ENCODE measurements around the gene CD55. TPM values are rescaled to one million over a fixed set of nuclear protein-coding genes. Genes with fewer than 3 reads are reported as not detected.

Gene CD55
- total RNA-seq, 1 experiment from 2014 or later = 0.71 TPM

GRCh38 chr1:207289756-207290155 is 31.7 kb upstream of the CD55 start:
- CTCF ChIA-PET = no interaction called here
- TF ChIP-seq EZH2 (IDR thresholded peaks at IDR 0.05; ENCODE audit: borderline replicate concordance, low read depth, low read length, poor library complexity, severe bottlenecking) = no peak
- TF ChIP-seq, protein P1, sequence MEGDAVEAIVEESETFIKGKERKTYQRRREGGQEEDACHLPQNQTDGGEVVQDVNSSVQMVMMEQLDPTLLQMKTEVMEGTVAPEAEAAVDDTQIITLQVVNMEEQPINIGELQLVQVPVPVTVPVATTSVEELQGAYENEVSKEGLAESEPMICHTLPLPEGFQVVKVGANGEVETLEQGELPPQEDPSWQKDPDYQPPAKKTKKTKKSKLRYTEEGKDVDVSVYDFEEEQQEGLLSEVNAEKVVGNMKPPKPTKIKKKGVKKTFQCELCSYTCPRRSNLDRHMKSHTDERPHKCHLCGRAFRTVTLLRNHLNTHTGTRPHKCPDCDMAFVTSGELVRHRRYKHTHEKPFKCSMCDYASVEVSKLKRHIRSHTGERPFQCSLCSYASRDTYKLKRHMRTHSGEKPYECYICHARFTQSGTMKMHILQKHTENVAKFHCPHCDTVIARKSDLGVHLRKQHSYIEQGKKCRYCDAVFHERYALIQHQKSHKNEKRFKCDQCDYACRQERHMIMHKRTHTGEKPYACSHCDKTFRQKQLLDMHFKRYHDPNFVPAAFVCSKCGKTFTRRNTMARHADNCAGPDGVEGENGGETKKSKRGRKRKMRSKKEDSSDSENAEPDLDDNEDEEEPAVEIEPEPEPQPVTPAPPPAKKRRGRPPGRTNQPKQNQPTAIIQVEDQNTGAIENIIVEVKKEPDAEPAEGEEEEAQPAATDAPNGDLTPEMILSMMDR (conservative IDR thresholded peaks at IDR 0.05; ENCODE audit: low read depth, low read length) = no peak
- no peak overlapping the region for H3K4me3 ChIP-seq (ENCODE audit: low read depth, low read length, poor library complexity, severe bottlenecking)
- peaks cover 11% of the 10 kb centered on the region for H3K27me3 ChIP-seq (replicated peaks; ENCODE audit: insufficient read depth, low read depth, low read length, poor library complexity)
- no peak overlapping the region for H3K27ac ChIP-seq (ENCODE audit: low read depth, low read length, poor library complexity, severe bottlenecking)
- H3K4me1 ChIP-seq (ENCODE audit: insufficient read depth, low read length, poor library complexity, severe bottlenecking) = no peaks in the 10 kb centered on the region
- no peaks in the 10 kb centered on the region for H3K36me3 ChIP-seq (ENCODE audit: insufficient read depth, low read length, poor library complexity, severe bottlenecking)
- DNase-seq (ENCODE audit: low spot score) = no peak
- intact Hi-C loops (cut with micrococcal nuclease; ENCODE audit: unreplicated experiment) = no loop called here
- POLR2A ChIA-PET (ENCODE audit: low non-redundant PET) = no interaction called here
- BruUV-seq (replicated peaks) = no TSS peak
- no peaks in the 10 kb centered on the region for H3K9me3 ChIP-seq (ENCODE audit: low read depth, low read length, poor library complexity, severe bottlenecking)

- no peak for DNase-seq (ENCODE audit: low spot score)
- intact Hi-C loops (cut with micrococcal nuclease; ENCODE audit: unreplicated experiment) = no loop called here
- no TSS peak for BruUV-seq (replicated peaks)
- Histone ChIP-seq H3K4me1 (ENCODE audit: insufficient read depth, low read length, poor library complexity, severe bottlenecking) (no peaks in the 10 kb centered on the region), H3K4me3 (ENCODE audit: low read depth, low read length, poor library complexity, severe bottlenecking) (no peak overlapping the region), H3K36me3 (ENCODE audit: insufficient read depth, low read length, poor library complexity, severe bottlenecking) (no peaks in the 10 kb centered on the region), H3K9me3 (ENCODE audit: low read depth, low read length, poor library complexity, severe bottlenecking) (no peaks in the 10 kb centered on the region), H3K27me3 (replicated peaks; ENCODE audit: insufficient read depth, low read depth, low read length, poor library complexity) (peaks cover 5% of the 10 kb centered on the region), H3K27ac (ENCODE audit: low read depth, low read length, poor library complexity, severe bottlenecking) (no peak overlapping the region)
- CTCF ChIA-PET = no interaction called here
- POLR2A ChIA-PET (ENCODE audit: low non-redundant PET) = no interaction called here
- no peak for TF ChIP-seq EZH2 (IDR thresholded peaks at IDR 0.05; ENCODE audit: borderline replicate concordance, low read depth, low read length, poor library complexity, severe bottlenecking)
- TF ChIP-seq, protein P1 (conservative IDR thresholded peaks at IDR 0.05; ENCODE audit: low read depth, low read length) = no peak
These were observed 29.8 kb upstream of the CD55 start for GRCh38 chr1:207291723-207292122.

DNA sequence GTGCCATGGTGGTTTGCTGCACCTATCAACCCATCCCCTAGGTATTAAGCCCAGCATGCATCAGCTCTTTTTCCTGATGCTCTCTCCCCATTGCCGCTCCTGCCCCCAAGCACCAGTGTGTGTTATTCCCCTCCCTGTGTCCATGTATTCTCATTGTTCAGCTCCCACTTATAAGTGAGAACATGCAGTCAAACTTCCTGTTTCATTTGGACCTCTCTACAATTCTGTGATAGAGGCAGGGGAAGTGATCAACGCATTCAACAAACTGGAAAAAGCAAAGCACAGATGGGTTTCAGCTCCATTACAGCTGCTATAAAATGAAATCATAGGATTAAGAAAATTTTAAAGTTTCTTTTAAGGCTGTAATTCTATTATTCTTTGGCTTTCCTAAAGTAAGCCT is 23.3 kb upstream of the CD55 start:
- Histone ChIP-seq H3K27me3 (replicated peaks; ENCODE audit: insufficient read depth, low read depth, low read length, poor library complexity) (peaks cover 4% of the 10 kb centered on the region), H3K4me1 (ENCODE audit: insufficient read depth, low read length, poor library complexity, severe bottlenecking) (no peaks in the 10 kb centered on the region), H3K36me3 (ENCODE audit: insufficient read depth, low read length, poor library complexity, severe bottlenecking) (no peaks in the 10 kb centered on the region), H3K9me3 (ENCODE audit: low read depth, low read length, poor library complexity, severe bottlenecking) (no peaks in the 10 kb centered on the region), H3K4me3 (ENCODE audit: low read depth, low read length, poor library complexity, severe bottlenecking) (no peak overlapping the region), H3K27ac (ENCODE audit: low read depth, low read length, poor library complexity, severe bottlenecking) (no peak overlapping the region)
- no peak for DNase-seq (ENCODE audit: low spot score)
- BruUV-seq (replicated peaks) = no TSS peak
- intact Hi-C loops (cut with micrococcal nuclease; ENCODE audit: unreplicated experiment) = no loop called here
- CTCF ChIA-PET = no interaction called here
- POLR2A ChIA-PET (ENCODE audit: low non-redundant PET) = no interaction called here
- no peak for TF ChIP-seq EZH2 (IDR thresholded peaks at IDR 0.05; ENCODE audit: borderline replicate concordance, low read depth, low read length, poor library complexity, severe bottlenecking)
- TF ChIP-seq, protein P1 (conservative IDR thresholded peaks at IDR 0.05; ENCODE audit: low read depth, low read length) = no peak
